DND-41 (cell line): ENCODE data around the gene CFAP97D2.

ENCODE experiments used
- CTCF ChIP-seq: IDR thresholded peaks from 2 replicates; pipeline ENCODE4 v1.5.1; 2012; ENCODE audit warnings: borderline replicate concordance, low read length, moderate library complexity, mild to moderate bottlenecking; ENCODE audit not compliant: poor library complexity, severe bottlenecking; ENCODE audit errors: extremely low read depth
- EZH2 ChIP-seq: IDR thresholded peaks from 3 replicates; pipeline ENCODE4 v1.6.1; 2012; ENCODE audit warnings: borderline replicate concordance, low read depth, mild to moderate bottlenecking, moderate library complexity, low read length, inconsistent platforms; ENCODE audit not compliant: severe bottlenecking

GRCh38 chr13:114136576-114136975 is 42.5 kb upstream of the CFAP97D2 start:
- TF ChIP-seq CTCF, result no peak
- TF ChIP-seq EZH2, result no peak
